OCI-LY1 (cell line): ENCODE results near the gene KCNK16.

ENCODE experiments used
- H2AFZ ChIP-seq: fragments of 200-600 bp; sonication (generic), shearing (Covaris generic); 2 replicates; pipeline ENCODE4 v1.6.0; 2014; ENCODE audit warnings: antibody characterized with exemption, mild to moderate bottlenecking, low read length
- H3F3A ChIP-seq: fragments of 200-600 bp; sonication (generic), shearing (Covaris generic); 2 replicates; pipeline ENCODE4 v1.6.0; 2014; ENCODE audit warnings: mild to moderate bottlenecking, antibody characterized with exemption, low read length, moderate library complexity; ENCODE audit not compliant: insufficient read depth
- H3K27ac ChIP-seq: fragments of 200-600 bp; sonication (generic); 2 replicates; pipeline ENCODE4 v1.5.1; 2014; ENCODE audit warnings: low read length, mixed run types, mild to moderate bottlenecking, low read depth; ENCODE audit not compliant: poor library complexity, severe bottlenecking
- H3K27me3 ChIP-seq: fragments of 200-600 bp; sonication (generic); 2 replicates; pipeline ENCODE4 v1.6.0; 2014; ENCODE audit warnings: antibody characterized with exemption, mild to moderate bottlenecking, low read length, moderate library complexity; ENCODE audit not compliant: insufficient read depth
- H3K36me3 ChIP-seq: fragments of 200-600 bp; sonication (generic); 2 replicates; pipeline ENCODE4 v1.6.1; 2014; ENCODE audit warnings: mild to moderate bottlenecking, antibody characterized with exemption, low read length, moderate library complexity, mixed read lengths; ENCODE audit not compliant: insufficient read depth
- H3K4me1 ChIP-seq: fragments of 200-600 bp; sonication (generic); 2 replicates; pipeline ENCODE4 v1.5.1; 2014; ENCODE audit warnings: mild to moderate bottlenecking, low read length, moderate library complexity; ENCODE audit not compliant: insufficient read depth, severe bottlenecking
- H3K4me2 ChIP-seq: fragments of 200-600 bp; sonication (generic), shearing (Covaris generic); 2 replicates; pipeline ENCODE4 v1.6.1; 2014; ENCODE audit warnings: low read length
- H3K4me3 ChIP-seq: fragments of 200-600 bp; sonication (generic); 2 replicates; pipeline ENCODE4 v1.5.1; 2014; ENCODE audit warnings: low read length, low read depth, mild to moderate bottlenecking, mixed read lengths; ENCODE audit not compliant: poor library complexity, severe bottlenecking
- H3K79me2 ChIP-seq: fragments of 200-600 bp; shearing (Covaris generic); 2 replicates; pipeline ENCODE4 v1.6.1; 2016; ENCODE audit warnings: mixed run types, low read length, mixed read lengths; ENCODE audit not compliant: insufficient read depth
- H3K9ac ChIP-seq: fragments of 200-600 bp; sonication (generic), shearing (Covaris generic); 2 replicates; pipeline ENCODE4 v1.6.1; 2014; ENCODE audit warnings: mild to moderate bottlenecking, low read length, mixed read lengths
- H3K9me2 ChIP-seq: fragments of 200-600 bp; sonication (generic), shearing (Covaris generic); 2 replicates; pipeline ENCODE4 v1.6.1; 2014; ENCODE audit warnings: low read depth, mild to moderate bottlenecking, low read length, mixed read lengths
- H3K9me3 ChIP-seq: fragments of 200-600 bp; shearing (Covaris generic); 2 replicates; pipeline ENCODE4 v1.6.1; 2014; ENCODE audit warnings: low read length, mixed read lengths
- H4K20me1 ChIP-seq: fragments of 200-600 bp; sonication (generic), shearing (Covaris generic); 2 replicates; pipeline ENCODE4 v1.6.0; 2016; ENCODE audit warnings: mild to moderate bottlenecking, low read length; ENCODE audit not compliant: insufficient read depth
- CTCF ChIP-seq: fragments of 200-600 bp; sonication (generic), shearing (Covaris generic); IDR thresholded peaks from 2 replicates; pipeline ENCODE4 v1.5.1; 2017; ENCODE audit warnings: mild to moderate bottlenecking, antibody characterized with exemption, low read length, moderate library complexity, mixed read lengths
- EZH2 ChIP-seq: fragments of 200-600 bp; sonication (generic), shearing (Covaris generic); IDR thresholded peaks from 2 replicates; pipeline ENCODE4 v1.8.0; 2017; ENCODE audit warnings: borderline replicate concordance, mixed run types, mild to moderate bottlenecking, antibody characterized with exemption, low read length, moderate library complexity, mixed read lengths

KCNK16 gene

GRCh38 chr6:39363280-39363679 is 40.8 kb upstream of the KCNK16 start:
- Histone ChIP-seq H3K4me3 (no peak overlapping the region), H3K4me1 (no peaks in the 10 kb centered on the region), H3K79me2 (no peaks in the 10 kb centered on the region), H3K9ac (no peak overlapping the region), H4K20me1 (no peaks in the 10 kb centered on the region), H3K27ac (no peak overlapping the region), H3F3A (no peaks in the 10 kb centered on the region), H3K4me2 (no peak overlapping the region), H2AFZ (no peak overlapping the region), H3K9me2 (no peaks in the 10 kb centered on the region), H3K27me3 (no peaks in the 10 kb centered on the region), H3K9me3 (no peaks in the 10 kb centered on the region), H3K36me3 (no peaks in the 10 kb centered on the region)
- TF ChIP-seq CTCF (no peak), EZH2 (no peak)

GRCh38 chr6:39362487-39362865 is 40.0 kb upstream of the KCNK16 start:
- Histone ChIP-seq H3K4me2 (no peak overlapping the region), H3K27me3 (no peaks in the 10 kb centered on the region)

GRCh38 chr6:39361657-39362486 is 39.4 kb upstream of the KCNK16 start:
- Histone ChIP-seq H2AFZ (no peak overlapping the region), H3K9me2 (no peaks in the 10 kb centered on the region), H3K4me3 (no peak overlapping the region), H3K9ac (no peak overlapping the region), H4K20me1 (no peaks in the 10 kb centered on the region), H3K27me3 (no peaks in the 10 kb centered on the region), H3K79me2 (no peaks in the 10 kb centered on the region), H3K4me1 (no peaks in the 10 kb centered on the region), H3K36me3 (no peaks in the 10 kb centered on the region), H3K9me3 (no peaks in the 10 kb centered on the region), H3F3A (no peaks in the 10 kb centered on the region), H3K27ac (no peak overlapping the region), H3K4me2 (no peak overlapping the region)
- TF ChIP-seq EZH2 (no peak), CTCF (peak; percentile 63)

More at GRCh38 chr6:39362487-39362865, 40.0 kb upstream of the KCNK16 start:
- Histone ChIP-seq H3K36me3 (no peaks in the 10 kb centered on the region), H3K4me1 (no peaks in the 10 kb centered on the region), H3K9me2 (no peaks in the 10 kb centered on the region), H3K4me3 (no peak overlapping the region), H4K20me1 (no peaks in the 10 kb centered on the region), H3K79me2 (no peaks in the 10 kb centered on the region), H3K9ac (no peak overlapping the region), H3K9me3 (no peaks in the 10 kb centered on the region), H3F3A (no peaks in the 10 kb centered on the region), H3K27ac (no peak overlapping the region), H2AFZ (no peak overlapping the region)
- no peak for TF ChIP-seq EZH2
- TF ChIP-seq CTCF: no peak
